ENCODE data around the gene KLHL41.

KLHL41 gene

GRCh38 chr2:169509298-169509885 lies at the start of gene KLHL41:
Gene KLHL41, plus strand, starts transcription at chr2:169509702. Its CDS starts 77 bp downstream, at chr2:169509779.
- DNase-seq = no peak

- DNase-seq = no peak
Measured at GRCh38 chr2:169461143-169461542, 48.4 kb upstream of the KLHL41 start.

- DNase-seq = no peak
Measured at GRCh38 chr2:169462896-169463695, 46.4 kb upstream of the KLHL41 start.

- DNase-seq = no peak
Measured at GRCh38 chr2:169464466-169464865, 45.0 kb upstream of the KLHL41 start.

GRCh38 chr2:169464882-169465281 lies 44.6 kb upstream of the KLHL41 start:
- DNase-seq = no peak

GRCh38 chr2:169468841-169469240 lies 40.7 kb upstream of the KLHL41 start:
- DNase-seq = no peak

- DNase-seq = no peak
Measured at GRCh38 chr2:169469952-169470572, 39.4 kb upstream of the KLHL41 start.

GRCh38 chr2:169472249-169472648 lies 37.3 kb upstream of the KLHL41 start:
- DNase-seq = no peak

- DNase-seq = no peak
Measured at GRCh38 chr2:169476459-169476858, 33.0 kb upstream of the KLHL41 start.

GRCh38 chr2:169478339-169478738 lies 31.2 kb upstream of the KLHL41 start:
- no peak for DNase-seq

GRCh38 chr2:169478745-169479256 lies 30.7 kb upstream of the KLHL41 start:
- DNase-seq = no peak

- DNase-seq = peak; percentile 61
Measured at GRCh38 chr2:169479257-169480078, 30.0 kb upstream of the KLHL41 start, which contains the start of gene BBS5. Gene BBS5, plus strand, starts transcription at chr2:169479494. Its CDS starts 60 bp downstream, at chr2:169479554.

GRCh38 chr2:169480079-169480465 lies 29.4 kb upstream of the KLHL41 start:
- no peak for DNase-seq

- DNase-seq = no peak
Measured at GRCh38 chr2:169485650-169486138, 23.8 kb upstream of the KLHL41 start.

- no peak for DNase-seq
Measured at GRCh38 chr2:169486487-169486886, 23.0 kb upstream of the KLHL41 start.

GRCh38 chr2:169490834-169491233 lies 18.7 kb upstream of the KLHL41 start:
- DNase-seq = no peak

- no peak for DNase-seq
Measured at GRCh38 chr2:169491378-169491777, 18.1 kb upstream of the KLHL41 start.

GRCh38 chr2:169493360-169493759 lies 16.1 kb upstream of the KLHL41 start:
- DNase-seq = no peak

GRCh38 chr2:169495310-169495928 lies 14.1 kb upstream of the KLHL41 start:
- no peak for DNase-seq

- DNase-seq = no peak
Measured at GRCh38 chr2:169504651-169505050, 4.9 kb upstream of the KLHL41 start.

- no peak for DNase-seq
Measured at GRCh38 chr2:169507698-169508097, 1.8 kb upstream of the KLHL41 start.

- no peak for DNase-seq
Measured at GRCh38 chr2:169509955-169510354, 453 bp downstream of the KLHL41 start.
